Right ventricle myocardium inferior (tissue), 1 donor: ENCODE data around the gene IRF5. TPM values are rescaled to one million over a fixed set of nuclear protein-coding genes. Genes with fewer than 3 reads are reported as not detected.
"Not testable (repeated sequence)": the region's sequence is repeated elsewhere in the genome, so short reads cannot be mapped to it uniquely, and the experiment has no call there.

Source experiments
- ATAC-seq: fragments of 200-7000 bp; cut with Tn5 transposase; one replicate; pipeline ENCODE4 v1.9.1; 2020; ENCODE audit warnings: mild to moderate bottlenecking, moderate library complexity
- DNase-seq: peaks from one replicate; pipeline ENCODE4 v3.0.0; 2021; ENCODE audit errors: missing footprints
- intact Hi-C: fragments of 100-400 bp; cut with DNase I; formaldehyde crosslinking; loops from one replicate; pipeline ENCODE4 v1.11.0; 2022
- total RNA-seq: library from RNA; stranded (reverse); fragmentation: NEBNext Ultra II Directional; extraction: Animal tissue kit (Norgen Biotek cat#: 25700); gene quantifications from one replicate; pipeline ENCODE4 v1.2.1, GENCODE V29; 2021
- donor health status: DM: no; HTN: yes; CAD: no; lungs with severe emphysema.

The IRF5 gene
- total RNA-seq, 1 donor from 2014 or later: 3.3 TPM

DNA sequence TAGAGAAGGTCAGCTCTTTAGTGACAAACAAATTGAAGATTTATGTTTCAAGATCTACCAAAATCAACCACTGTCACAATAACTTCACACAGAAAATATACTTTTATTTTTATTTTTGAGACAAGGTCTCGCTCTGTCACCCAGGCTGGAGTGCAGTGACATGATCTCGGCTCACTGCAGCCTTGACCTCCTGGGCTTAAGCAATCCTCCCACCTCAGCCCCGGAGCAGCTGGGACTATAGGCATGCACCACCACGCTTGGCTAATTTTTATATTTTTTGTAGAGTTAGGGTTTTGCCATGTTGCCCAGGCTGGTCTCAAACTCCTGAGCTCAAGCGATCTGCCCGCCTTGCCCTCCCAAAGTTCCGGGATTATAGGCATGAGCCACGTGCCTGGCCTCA, 56.8 kb downstream of the IRF5 start:
- DNase-seq, ATAC-seq, intact Hi-C loops: not testable (repeated sequence)

DNA sequence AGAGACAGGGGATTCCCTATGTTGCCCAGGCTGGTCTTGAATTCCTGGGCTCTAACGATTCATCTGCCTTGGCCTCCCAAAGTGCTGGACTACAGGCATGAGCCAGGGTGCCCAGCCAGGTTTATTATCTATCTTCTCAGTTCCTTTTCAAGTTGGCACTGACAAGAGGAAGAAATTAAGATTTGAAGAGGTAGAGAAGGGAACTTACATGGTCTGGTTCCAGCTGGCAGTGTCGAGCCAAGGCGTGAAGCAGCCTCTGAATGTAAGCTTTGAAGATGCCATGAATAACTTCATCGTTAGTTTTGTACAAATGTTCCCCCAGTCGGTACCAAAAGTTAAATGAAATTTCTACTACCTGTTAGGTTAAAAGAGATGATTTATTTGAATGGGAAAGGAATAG, 59.5 kb downstream of the IRF5 start:
- intact Hi-C loops: no loop called here
- no peak for DNase-seq

More for the DNA sequence above, 59.5 kb downstream of the IRF5 start:
- no peak for ATAC-seq

Other genes starting within 250 kb of the IRF5 start
- 183 TPM for gene CALU, start 198.6 kb upstream of the IRF5 start, total RNA-seq
- not detected for gene OPN1SW, start 162.1 kb upstream of the IRF5 start, total RNA-seq
- 6.3 TPM for gene CCDC136, start 146.0 kb upstream of the IRF5 start, total RNA-seq
- 905 TPM for gene FLNC, start 107.5 kb upstream of the IRF5 start, total RNA-seq
- 128 TPM for gene ATP6V1F, start 75.1 kb upstream of the IRF5 start, total RNA-seq
- 0.11 TPM for gene KCP, start 27.2 kb upstream of the IRF5 start, total RNA-seq
- 36.0 TPM for gene TNPO3, start 117.2 kb downstream of the IRF5 start, total RNA-seq
- gene TSPAN33, start 206.8 kb downstream of the IRF5 start, total RNA-seq: 14.9 TPM